Bone marrow (tissue), 2 donors: ENCODE results near the gene MAGI1.
"Not testable (repeated sequence)": the region's sequence is repeated elsewhere in the genome, so short reads cannot be mapped to it uniquely, and the experiment has no call there.

Experiments used
- DNase-seq, 2 donors: peaks; one replicate each; lab custom pipeline; 2025; lab: John Stamatoyannopoulos, UW

The MAGI1 gene

GRCh38 chr3:65749066-65749465, 289.7 kb downstream of the MAGI1 start:
- DNase-seq, result no peak

- DNase-seq, result no peak
These were observed 290.4 kb downstream of the MAGI1 start for GRCh38 chr3:65748326-65748725.

- no peak for DNase-seq
These were observed 291.9 kb downstream of the MAGI1 start for GRCh38 chr3:65746848-65747247.

- no peak for DNase-seq
These were observed 293.4 kb downstream of the MAGI1 start for GRCh38 chr3:65745306-65745705.

GRCh38 chr3:65742914-65743313, 295.8 kb downstream of the MAGI1 start:
- DNase-seq, result no peak

- DNase-seq, result no peak
These were observed 297.2 kb downstream of the MAGI1 start for GRCh38 chr3:65741540-65741939.

- no peak for DNase-seq
These were observed 298.7 kb downstream of the MAGI1 start for GRCh38 chr3:65739901-65740541.

GRCh38 chr3:65734792-65735191, 303.9 kb downstream of the MAGI1 start:
- no peak for DNase-seq

- DNase-seq, result no peak
These were observed 304.3 kb downstream of the MAGI1 start for GRCh38 chr3:65734382-65734781.

GRCh38 chr3:65733459-65733858, 305.3 kb downstream of the MAGI1 start:
- DNase-seq, result no peak

- DNase-seq, result no peak
These were observed 306.4 kb downstream of the MAGI1 start for GRCh38 chr3:65732051-65732935.

- DNase-seq, result no peak
These were observed 308.3 kb downstream of the MAGI1 start for GRCh38 chr3:65730449-65730848.

- no peak for DNase-seq
These were observed 308.7 kb downstream of the MAGI1 start for GRCh38 chr3:65729973-65730372.

GRCh38 chr3:65729555-65729954, 309.2 kb downstream of the MAGI1 start:
- no peak for DNase-seq

GRCh38 chr3:65728138-65728537, 310.6 kb downstream of the MAGI1 start:
- DNase-seq, result no peak

GRCh38 chr3:65723985-65724384, 314.7 kb downstream of the MAGI1 start:
- no peak for DNase-seq

GRCh38 chr3:65723011-65723410, 315.7 kb downstream of the MAGI1 start:
- no peak for DNase-seq

- DNase-seq, result no peak
These were observed 317.6 kb downstream of the MAGI1 start for GRCh38 chr3:65720989-65721737.

GRCh38 chr3:65719639-65720038, 319.1 kb downstream of the MAGI1 start:
- not testable (repeated sequence) for DNase-seq

GRCh38 chr3:65717676-65718346, 320.9 kb downstream of the MAGI1 start:
- DNase-seq, result no peak

GRCh38 chr3:65716071-65716751, 322.5 kb downstream of the MAGI1 start:
- no peak for DNase-seq

- no peak for DNase-seq
These were observed 324.6 kb downstream of the MAGI1 start for GRCh38 chr3:65714134-65714533.
